Endothelial cell of umbilical vein (primary cell): ENCODE results near the gene LHX6.

Experiments
- EZH2 ChIP-seq: IDR thresholded peaks from 2 replicates; pipeline ENCODE4 v1.6.1; 2012; ENCODE audit warnings: borderline replicate concordance, low read depth, mild to moderate bottlenecking, moderate library complexity, low read length, inconsistent platforms; ENCODE audit not compliant: severe bottlenecking
- GATA2 ChIP-seq: IDR thresholded peaks from 2 replicates; pipeline ENCODE4 v1.7.0; 2011; ENCODE audit warnings: low read depth, mild to moderate bottlenecking, moderate library complexity, mixed read lengths, low read length; ENCODE audit not compliant: insufficient read length, insufficient read depth
- JUN ChIP-seq: IDR thresholded peaks from 2 replicates; pipeline ENCODE4 v1.6.1; 2011; ENCODE audit warnings: borderline replicate concordance, low read depth; ENCODE audit not compliant: insufficient read length, insufficient read depth
- POLR2A ChIP-seq: IDR thresholded peaks from 2 replicates; pipeline ENCODE4 v1.6.1; 2012; ENCODE audit warnings: low read depth, mild to moderate bottlenecking, control low read depth, low read length
- TF ChIP-seq, protein P1 (sequence below), 2 donors: IDR thresholded peaks; 1 replicate in 1 of 2; 2 replicates in 1 of 2; pipeline ENCODE4 v1.5.1; 2011; ENCODE audit warnings: low read length in 2 of 2, mild to moderate bottlenecking in 2 of 2, moderate library complexity in 2 of 2, control low read depth in 1 of 2, inconsistent platforms in 1 of 2, low read depth in 1 of 2; ENCODE audit not compliant: insufficient read depth in 1 of 2; ENCODE audit errors: extremely low read depth in 1 of 2

DNA sequence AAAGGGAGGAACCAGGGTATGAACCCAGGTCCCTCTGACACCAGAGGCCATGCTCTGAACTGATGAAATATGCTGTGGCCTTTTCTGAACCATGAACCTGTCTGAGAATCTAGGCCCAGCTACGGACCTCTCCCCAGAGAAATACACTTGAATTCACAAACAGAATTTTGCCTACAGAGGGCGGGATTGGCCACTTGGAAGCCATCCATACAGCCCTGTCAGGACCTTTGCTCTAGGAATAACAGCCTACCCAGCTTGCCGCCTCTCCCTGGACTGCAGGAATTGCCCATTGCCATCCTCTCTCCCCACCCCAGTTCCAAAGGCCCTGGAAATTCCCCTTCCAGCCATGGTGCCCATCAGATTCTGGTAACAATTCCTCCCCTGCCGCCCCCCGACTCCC, 42.5 kb downstream of the LHX6 start:
- TF ChIP-seq, protein P1, sequence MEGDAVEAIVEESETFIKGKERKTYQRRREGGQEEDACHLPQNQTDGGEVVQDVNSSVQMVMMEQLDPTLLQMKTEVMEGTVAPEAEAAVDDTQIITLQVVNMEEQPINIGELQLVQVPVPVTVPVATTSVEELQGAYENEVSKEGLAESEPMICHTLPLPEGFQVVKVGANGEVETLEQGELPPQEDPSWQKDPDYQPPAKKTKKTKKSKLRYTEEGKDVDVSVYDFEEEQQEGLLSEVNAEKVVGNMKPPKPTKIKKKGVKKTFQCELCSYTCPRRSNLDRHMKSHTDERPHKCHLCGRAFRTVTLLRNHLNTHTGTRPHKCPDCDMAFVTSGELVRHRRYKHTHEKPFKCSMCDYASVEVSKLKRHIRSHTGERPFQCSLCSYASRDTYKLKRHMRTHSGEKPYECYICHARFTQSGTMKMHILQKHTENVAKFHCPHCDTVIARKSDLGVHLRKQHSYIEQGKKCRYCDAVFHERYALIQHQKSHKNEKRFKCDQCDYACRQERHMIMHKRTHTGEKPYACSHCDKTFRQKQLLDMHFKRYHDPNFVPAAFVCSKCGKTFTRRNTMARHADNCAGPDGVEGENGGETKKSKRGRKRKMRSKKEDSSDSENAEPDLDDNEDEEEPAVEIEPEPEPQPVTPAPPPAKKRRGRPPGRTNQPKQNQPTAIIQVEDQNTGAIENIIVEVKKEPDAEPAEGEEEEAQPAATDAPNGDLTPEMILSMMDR (IDR thresholded peaks at IDR 0.05; ENCODE audit: extremely low read depth in 1 of 2, insufficient read depth in 1 of 2, low read depth in 1 of 2, low read length in 2 of 2), result no peak
- TF ChIP-seq POLR2A, result no peak
- no peak for TF ChIP-seq EZH2
- no peak for TF ChIP-seq JUN
- TF ChIP-seq GATA2, result no peak
